HG02885 (cell line): ENCODE measurements around the gene PSMA7.

Experiments
- ATAC-seq: cut with Tn5 transposase; IDR thresholded peaks from one replicate; pipeline ENCODE4 v1.9.1; 2021; ENCODE audit warnings: mild to moderate bottlenecking; ENCODE audit not compliant: unreplicated experiment, poor library complexity

The PSMA7 gene

DNA sequence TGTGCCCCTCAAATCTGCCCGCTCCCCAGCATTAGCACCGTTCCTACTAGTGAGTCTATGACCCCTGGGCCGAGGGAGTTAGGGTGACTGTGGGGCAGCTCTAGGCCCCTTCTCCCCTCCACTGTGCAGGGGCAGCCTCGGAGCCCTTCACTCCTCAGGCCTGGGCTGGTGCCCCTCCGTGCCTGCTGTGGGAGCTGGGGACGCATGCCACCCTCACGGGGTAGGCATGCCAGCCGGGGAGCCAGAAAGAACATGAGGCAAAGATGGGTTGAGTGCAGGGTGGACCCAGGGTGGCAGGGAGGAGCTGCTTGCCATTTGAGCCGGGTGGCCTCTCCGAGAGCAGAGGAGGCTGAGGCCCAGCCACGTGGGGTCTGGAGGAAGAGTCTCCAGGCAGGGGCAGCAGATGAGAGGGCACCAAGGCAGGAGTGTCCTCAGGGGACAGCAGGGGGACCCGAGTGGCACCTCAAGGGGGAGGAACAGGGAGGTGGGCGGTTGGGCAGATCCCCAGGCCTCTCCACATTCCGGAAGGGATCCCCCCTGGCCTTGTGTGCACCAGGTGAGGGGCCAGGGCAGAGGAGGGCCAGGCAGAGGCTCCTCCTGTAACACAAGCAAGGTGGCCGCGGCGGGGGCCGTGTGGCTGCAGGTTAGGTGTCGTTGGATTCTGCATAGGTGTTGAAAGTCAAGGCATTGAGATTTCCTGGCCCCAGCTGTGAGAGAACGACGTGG lies 39.5 kb downstream of the PSMA7 start:
- no peak for ATAC-seq

DNA sequence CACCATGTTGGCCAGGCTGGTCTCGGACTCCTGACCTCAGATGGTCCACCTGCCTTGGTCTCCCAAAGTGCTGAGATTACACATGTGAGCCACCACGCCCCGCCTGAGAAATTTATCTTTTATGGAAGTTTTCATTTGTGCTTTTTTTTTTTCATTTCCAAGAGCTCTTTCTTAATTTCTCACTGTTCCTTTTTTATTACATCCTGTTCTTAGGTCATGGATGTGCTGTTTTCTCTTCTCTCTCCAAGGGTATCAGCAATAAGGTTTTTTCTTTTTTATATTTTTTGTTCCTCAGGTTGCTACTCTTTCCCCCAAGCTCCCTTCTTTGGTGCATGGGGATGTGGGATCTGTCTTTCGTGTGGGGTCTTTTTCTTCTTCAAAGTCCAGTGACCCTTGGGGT lies 42.1 kb downstream of the PSMA7 start:
- no peak for ATAC-seq

DNA sequence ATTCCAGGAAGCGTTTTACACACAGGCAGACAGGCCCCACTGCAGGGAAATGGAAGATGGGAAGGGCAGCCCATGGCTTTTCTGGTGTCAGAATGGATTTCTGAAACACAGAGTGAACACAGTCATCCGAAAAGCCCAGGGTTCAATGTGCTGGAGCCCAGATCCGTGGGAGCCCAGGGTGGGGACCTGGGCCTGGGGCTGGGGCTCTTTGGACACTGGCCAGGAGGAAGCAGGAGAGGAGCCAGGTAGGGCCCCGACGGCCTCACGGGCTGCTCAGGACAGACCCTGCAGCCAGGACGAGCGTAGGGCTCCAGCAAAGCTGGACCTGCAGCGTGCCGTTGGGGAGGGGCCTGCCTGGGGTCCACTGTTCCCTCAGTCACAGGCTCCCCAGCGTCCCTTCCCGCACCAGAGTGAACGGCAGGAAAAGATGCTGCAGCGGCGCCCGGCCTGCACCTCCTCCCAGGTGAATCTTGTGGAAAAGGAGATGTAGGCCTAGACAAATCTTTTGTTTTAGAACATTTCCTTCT lies 45.2 kb downstream of the PSMA7 start:
- no peak for ATAC-seq

DNA sequence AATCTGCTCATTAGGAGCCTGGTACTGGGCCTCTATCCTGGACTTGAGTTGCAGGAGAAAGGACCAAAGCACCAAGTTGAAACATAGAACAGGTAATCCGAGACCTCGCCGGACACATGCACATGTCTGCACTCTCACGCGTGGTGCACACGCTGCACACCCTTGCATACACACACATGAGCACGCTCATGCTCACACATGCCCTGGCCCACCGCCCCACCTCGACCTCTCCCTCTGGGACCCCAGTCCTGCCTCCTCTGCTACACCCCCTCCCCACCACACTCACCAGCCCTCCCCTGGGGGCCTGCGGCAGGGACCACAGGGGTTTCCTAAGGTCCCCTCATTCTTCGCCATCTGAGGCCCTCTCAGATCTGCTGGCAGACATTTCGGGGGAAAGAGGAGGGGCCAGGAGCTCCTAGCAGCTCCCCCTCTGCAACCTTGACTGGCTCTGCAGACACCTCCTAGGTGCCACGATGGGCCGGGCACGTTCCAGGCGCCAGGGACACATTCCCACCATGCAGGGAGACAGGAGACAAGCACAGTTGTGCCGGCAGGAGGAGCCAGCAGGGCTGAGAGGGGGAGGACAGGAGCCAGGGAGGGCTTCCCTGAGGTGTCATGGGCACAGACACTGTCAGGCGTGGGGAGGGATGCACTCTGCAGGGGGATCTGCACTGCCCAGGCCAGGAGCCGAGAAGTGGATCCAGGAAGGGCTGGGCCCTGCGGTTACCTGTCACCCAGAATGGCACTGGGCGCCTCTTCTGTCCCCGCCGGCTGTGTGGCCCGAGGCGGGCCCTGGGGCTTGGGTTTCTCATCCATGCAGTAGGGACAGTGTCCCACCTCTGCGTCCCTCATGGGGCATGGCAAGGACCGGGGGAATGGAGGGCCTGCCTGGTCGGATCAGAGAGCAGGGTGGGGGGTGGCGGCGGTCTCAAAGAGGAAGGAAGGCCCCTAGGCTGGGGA lies 46.5 kb downstream of the PSMA7 start:
- no peak for ATAC-seq

DNA sequence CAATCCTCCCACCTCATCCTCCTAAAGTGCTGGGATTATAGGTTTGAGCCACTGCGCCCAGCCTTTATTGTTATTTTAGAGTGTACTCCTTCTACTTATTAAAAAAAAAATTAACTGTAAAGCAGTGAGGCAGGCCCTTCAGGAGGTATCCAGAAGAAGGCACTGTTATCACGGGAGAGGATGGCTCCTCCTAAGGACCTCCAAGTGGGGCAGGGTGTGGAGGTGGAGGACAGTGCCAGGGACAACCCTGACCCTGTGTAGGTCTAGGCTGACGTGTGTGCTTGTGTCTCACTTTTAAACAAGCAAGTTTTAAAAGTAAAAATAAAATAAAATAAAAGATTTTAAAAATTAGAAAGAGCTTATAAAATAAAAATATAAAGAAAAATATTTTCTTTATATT lies 53.8 kb downstream of the PSMA7 start:
- ATAC-seq: no peak

DNA sequence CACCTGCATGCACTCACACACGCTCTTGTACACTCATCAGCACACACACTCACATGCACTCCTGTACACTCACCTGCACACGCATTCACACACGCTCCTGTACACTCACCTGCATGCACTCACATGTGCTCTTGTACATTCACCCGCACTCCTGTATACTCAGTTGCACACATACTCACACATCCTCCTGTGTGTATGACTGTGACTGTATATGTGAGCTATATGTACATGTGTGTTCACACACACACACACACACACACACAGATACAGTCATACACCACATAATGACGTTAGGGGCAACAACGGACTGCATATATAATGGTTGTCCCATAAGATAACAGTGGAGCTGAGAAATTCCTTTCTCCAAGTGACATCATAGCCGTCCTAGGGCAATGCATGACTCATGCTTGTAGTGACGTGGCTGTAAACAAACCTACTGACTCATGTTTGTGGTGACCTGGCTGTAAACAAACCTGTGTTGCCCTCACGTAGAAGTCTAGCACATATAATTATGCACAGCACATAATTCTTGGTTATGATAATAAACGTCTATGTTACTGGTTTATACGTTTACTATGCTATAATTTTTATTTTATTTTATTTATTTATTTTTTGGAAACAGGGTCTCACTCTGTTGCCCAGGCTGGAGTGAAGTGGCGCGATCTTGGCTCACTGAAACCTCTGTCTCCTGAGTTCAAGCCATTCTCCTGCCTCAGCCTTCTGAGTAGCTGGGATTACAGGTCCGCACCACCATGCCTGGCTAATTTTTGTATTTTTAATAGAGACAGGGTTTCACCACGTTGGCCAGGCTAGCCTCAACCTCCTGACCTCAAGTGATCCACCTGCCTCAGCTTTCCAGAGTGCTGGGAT lies 54.7 kb downstream of the PSMA7 start:
- ATAC-seq: no peak

DNA sequence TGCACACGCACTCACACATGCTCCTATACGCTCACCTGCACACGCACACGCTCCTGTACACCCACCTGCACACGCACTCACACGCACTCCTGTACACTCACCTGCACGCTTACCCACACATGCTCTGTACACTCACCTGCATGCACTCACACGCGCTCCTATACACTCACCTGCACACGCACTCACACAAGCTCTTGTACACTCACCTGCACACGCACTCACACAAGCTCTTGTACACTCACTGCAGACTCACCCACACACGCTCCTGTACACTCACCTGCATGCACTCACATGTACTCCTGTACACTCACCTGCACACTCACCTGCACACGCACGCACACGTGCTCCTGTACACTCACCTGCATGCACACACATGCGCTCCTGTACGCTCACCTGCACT lies 55.6 kb downstream of the PSMA7 start:
- ATAC-seq: no peak

DNA sequence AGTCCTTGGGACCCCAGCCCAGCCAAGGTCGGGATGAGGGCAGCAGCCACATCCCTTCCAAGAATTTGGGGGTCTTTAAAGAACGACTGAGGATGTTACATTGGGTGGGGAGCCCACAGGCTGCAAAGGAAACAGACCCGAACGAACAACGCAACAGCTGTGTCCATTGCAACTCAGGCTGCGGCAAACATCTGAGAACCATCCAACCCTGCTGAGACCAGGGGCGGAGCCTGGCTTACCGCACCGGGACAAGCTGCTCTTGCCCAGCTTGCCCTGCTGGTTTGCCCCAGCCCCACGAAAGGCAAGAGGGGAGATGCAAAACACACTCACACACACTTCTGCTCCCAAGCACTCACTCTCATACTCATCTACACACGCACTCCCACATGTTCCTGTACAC lies 56.0 kb downstream of the PSMA7 start:
- ATAC-seq: no peak
